ENCODE measurements around the gene PLB1. TPM values are rescaled to one million over a fixed set of nuclear protein-coding genes. Genes with fewer than 3 reads are reported as not detected.

PLB1 gene
- total and polyA plus RNA-seq, 9 of the 15 experiments (the other 6 are each of a cell fraction or from before 2014, with no cell fraction given): 0.01 to 0.09 (median 0.07) TPM; not detected in 2

DNA sequence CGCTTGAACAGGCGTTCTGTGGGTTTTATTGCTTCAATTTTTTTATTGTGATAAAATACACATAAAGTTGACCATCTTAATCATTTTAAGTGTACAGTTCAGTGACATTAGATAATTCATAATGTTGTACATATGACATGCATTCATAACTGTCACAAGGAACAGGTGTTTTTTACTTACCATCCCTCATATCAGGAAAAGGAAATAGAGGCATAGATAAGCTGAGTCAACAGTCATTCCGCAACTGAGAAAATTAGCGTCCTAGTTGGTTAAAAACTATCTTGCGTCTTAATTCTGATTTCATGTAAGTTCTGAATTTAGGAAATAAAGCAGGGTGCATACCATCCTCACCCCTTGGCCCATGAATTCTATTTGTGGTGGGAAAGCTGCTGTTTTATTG, 36.5 kb downstream of the PLB1 start:
- H3K9ac ChIP-seq (ENCODE audit: insufficient read depth in 1 of 2, low read depth in 2 of 2, low read length in 2 of 2): no peak overlapping the region
- no peak for ATAC-seq
- H2AFZ ChIP-seq (ENCODE audit: low read depth, low read length): no peak overlapping the region
- TF ChIP-seq ARNT (IDR thresholded peaks at IDR 0.05): no peak
- TF ChIP-seq, protein P1, sequence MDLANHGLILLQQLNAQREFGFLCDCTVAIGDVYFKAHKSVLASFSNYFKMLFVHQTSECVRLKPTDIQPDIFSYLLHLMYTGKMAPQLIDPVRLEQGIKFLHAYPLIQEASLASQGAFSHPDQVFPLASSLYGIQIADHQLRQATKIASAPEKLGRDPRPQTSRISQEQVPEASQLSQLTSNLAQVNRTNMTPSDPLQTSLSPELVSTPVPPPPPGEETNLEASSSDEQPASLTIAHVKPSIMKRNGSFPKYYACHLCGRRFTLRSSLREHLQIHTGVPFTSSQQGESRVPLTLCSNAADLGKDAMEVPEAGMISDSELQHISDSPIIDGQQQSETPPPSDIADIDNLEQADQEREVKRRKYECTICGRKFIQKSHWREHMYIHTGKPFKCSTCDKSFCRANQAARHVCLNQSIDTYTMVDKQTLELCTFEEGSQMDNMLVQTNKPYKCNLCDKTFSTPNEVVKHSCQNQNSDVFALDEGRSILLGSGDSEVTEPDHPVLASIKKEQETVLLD (IDR thresholded peaks at IDR 0.05): no peak
- TF ChIP-seq HNRNPL (IDR thresholded peaks at IDR 0.05; ENCODE audit: low read depth, low read length): no peak
- no peak for TF ChIP-seq RBM25 (IDR thresholded peaks at IDR 0.05; ENCODE audit: low read depth, low read length, severe bottlenecking)
- no peak for TF ChIP-seq HSF4 (CRISPR knock-in tag; IDR thresholded peaks at IDR 0.05; ENCODE audit: borderline replicate concordance)
- TF ChIP-seq SMAD1 (IDR thresholded peaks at IDR 0.05; ENCODE audit: low read depth, low read length, partially characterized antibody): no peak
- TF ChIP-seq EZH2 (IDR thresholded peaks at IDR 0.05; ENCODE audit: borderline replicate concordance, low read depth, low read length): no peak
- TF ChIP-seq DPF2 (IDR thresholded peaks at IDR 0.05): no peak
- TF ChIP-seq KDM4B (IDR thresholded peaks at IDR 0.05; ENCODE audit: borderline replicate concordance in 2 of 2, low read depth in 1 of 2): no peak
- FAIRE-seq: peak; percentile 71
- no peak overlapping the region for H3K4me3 ChIP-seq
- no TSS peak for BruUV-seq (replicated peaks)
- H3K9me3 ChIP-seq (replicated peaks; ENCODE audit: control insufficient read depth, insufficient read depth, low read depth, low read length): no peaks in the 10 kb centered on the region
- H3K27ac ChIP-seq (ENCODE audit: extremely low read depth, low read depth, low read length): no peak overlapping the region
- H3K9me1 ChIP-seq (ENCODE audit: control insufficient read depth, insufficient read depth, low read length): no peaks in the 10 kb centered on the region
- no peak overlapping the region for H3K4me2 ChIP-seq (ENCODE audit: insufficient read depth, low read length)
- DNase-seq (ENCODE audit: extremely low read depth in 1 of 4, low spot score in 3 of 4): no peak
- in situ Hi-C loops (cut with MboI) (no loop called here), intact Hi-C loops (cut with micrococcal nuclease) (no loop called here)
- ChIA-PET CTCF (ENCODE audit: low intra/inter-chr PET ratio) (no interaction called here), POLR2A (interaction anchor here (0.6 to 1.3 kb wide), 3 partner anchors 9 to 86 kb away, joined by 3 to 4 read pairs (median 3); no protein-coding TSS in a partner anchor)
- H3K27me3 ChIP-seq (ENCODE audit: control insufficient read depth in 2 of 2, insufficient read depth in 2 of 2, low read length in 2 of 2): peaks cover 7 to 37% of the 10 kb centered on the region in 2 experiments
- H3K36me3 ChIP-seq (ENCODE audit: control insufficient read depth, insufficient read depth, low read length): no peaks in the 10 kb centered on the region
- H3K79me2 ChIP-seq (ENCODE audit: control insufficient read depth, insufficient read depth, low read length): no peaks in the 10 kb centered on the region
- H3K4me1 ChIP-seq (replicated peaks in 1 of 2; ENCODE audit: control insufficient read depth in 2 of 2, insufficient read depth in 2 of 2, low read length in 2 of 2): no peaks in the 10 kb centered on the region; a peak in 1 of 5 replicates
- H4K20me1 ChIP-seq (replicated peaks; ENCODE audit: control insufficient read depth, insufficient read depth, low read length): 0 out of 2 replicates have a peak, but pooled peaks cover 2% of the 10 kb centered on the region
- 0% methylated on average over 5 of the region's 5 CpGs for WGBS (ENCODE audit: insufficient coverage, low coverage, missing lambda C conversion rate)

All from K562 (cell line).